Coronary artery (tissue), 2 donors: ENCODE data around the gene ARPC2.

Experiments
- DNase-seq: peaks from one replicate; pipeline ENCODE4 v3.0.0-alpha.2; 2017; ENCODE audit warnings: low spot score
- H3K27ac ChIP-seq, 2 donors: fragments of 200-600 bp; sonication (generic); one replicate each; pipeline ENCODE4 v1.5.1; 2016 to 2019
- H3K4me3 ChIP-seq: fragments of 200-600 bp; sonication (generic); 2 replicates; pipeline ENCODE4 v1.5.1; 2016; ENCODE audit warnings: mild to moderate bottlenecking, moderate library complexity
- TF ChIP-seq, protein P1 (sequence below): fragments of 200-600 bp; sonication (generic); IDR thresholded peaks from one replicate; pipeline ENCODE4 v1.5.1; 2019; ENCODE audit warnings: antibody characterized with exemption

The ARPC2 gene

DNA sequence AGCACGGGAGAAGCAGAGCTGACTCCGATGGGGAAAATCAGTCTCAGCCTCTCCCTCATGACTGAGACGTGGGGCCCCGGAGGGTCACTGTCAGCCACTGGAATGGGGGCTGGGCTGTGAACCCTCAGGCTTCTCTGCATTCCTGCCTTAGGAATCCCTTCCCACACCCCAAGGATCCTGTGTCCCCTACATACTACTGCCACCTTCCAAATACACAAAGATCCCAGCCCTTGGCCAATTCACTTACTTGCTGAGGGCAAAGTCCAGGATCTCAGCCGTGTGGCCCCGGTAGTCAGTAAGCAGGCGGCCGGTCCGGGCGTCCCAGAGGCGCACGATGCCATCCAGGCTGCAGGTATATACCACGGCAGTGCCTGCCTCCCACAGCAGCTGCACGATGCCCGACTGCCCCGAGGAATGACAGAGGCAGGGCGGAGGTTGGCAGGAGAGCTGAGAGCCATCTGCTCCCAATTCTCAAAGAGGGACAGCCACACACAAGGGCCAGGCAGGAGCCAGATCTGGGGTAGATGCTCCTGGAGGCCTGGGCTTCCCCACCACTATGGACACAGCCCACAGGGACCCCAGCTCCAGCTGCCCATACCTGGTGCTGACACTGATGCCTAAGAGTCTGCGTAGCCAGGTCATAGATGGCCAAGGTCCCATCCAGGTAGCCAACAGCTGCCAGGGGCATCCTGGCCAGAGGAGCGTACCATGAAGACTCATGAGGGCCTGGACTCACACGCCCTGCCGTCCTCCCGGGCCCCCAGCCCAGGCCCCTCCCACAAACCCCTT is 48.0 kb downstream of the ARPC2 start:
- Histone ChIP-seq H3K27ac (peak overlapping the region in 1 of 2 donors; percentile 54), H3K4me3 (no peak overlapping the region)
- TF ChIP-seq, protein P1, sequence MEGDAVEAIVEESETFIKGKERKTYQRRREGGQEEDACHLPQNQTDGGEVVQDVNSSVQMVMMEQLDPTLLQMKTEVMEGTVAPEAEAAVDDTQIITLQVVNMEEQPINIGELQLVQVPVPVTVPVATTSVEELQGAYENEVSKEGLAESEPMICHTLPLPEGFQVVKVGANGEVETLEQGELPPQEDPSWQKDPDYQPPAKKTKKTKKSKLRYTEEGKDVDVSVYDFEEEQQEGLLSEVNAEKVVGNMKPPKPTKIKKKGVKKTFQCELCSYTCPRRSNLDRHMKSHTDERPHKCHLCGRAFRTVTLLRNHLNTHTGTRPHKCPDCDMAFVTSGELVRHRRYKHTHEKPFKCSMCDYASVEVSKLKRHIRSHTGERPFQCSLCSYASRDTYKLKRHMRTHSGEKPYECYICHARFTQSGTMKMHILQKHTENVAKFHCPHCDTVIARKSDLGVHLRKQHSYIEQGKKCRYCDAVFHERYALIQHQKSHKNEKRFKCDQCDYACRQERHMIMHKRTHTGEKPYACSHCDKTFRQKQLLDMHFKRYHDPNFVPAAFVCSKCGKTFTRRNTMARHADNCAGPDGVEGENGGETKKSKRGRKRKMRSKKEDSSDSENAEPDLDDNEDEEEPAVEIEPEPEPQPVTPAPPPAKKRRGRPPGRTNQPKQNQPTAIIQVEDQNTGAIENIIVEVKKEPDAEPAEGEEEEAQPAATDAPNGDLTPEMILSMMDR, result no peak
- no peak for DNase-seq

DNA sequence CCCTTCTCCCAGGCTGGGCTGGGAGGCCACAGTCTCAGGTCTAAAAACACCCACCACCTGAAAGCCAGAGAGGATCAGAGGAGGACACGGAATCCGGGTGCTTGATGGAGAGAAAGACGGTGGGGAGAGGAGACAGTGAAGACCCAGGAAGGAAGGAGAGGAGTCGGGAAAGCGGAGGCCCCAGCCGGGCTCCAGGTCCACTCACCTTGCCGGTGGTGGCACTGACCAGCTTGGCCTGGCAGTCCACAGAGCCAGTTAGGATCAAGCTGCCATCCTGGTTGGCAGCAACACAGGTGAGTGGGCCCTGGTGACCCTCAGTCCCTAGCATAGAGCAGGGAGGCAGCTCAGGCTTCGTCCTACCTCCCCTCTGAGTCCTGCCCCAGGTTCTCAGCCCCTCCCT is 48.6 kb downstream of the ARPC2 start:
- no peak overlapping the region for H3K4me3 ChIP-seq
- no peak for DNase-seq
- H3K27ac ChIP-seq, result no peak overlapping the region
- TF ChIP-seq, protein P1, result no peak

DNA sequence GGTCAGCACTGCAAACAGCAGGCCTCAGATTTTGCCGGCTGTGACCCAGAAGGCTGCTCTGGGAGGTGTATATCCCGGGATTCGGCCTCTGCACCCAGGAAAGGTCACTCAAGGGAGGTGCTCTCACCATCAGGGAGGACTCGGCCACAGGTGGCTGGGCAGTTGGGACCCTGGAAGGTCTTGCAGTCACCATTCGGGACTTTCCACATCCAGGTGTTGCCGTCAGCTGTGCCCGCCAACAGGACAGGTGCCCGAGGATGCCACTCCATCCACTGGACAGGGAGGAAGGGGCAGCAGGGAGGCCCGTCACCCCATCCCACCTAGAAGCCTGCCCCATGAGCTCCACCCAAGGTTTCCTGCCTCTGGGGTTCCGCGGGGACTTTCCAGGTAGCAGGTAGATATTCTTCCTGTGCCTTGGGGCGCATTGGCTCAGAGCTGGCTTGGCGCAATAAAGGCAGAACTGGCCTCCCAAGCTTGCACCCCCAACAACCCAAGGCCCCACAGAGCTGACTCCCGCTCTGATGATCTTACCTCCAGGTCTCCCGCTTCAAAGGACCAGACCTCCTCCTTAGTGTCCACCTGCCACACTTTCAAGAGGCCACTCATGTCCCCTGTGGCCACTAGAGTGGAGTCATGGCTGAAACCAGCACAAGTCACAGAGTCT is 49.5 kb downstream of the ARPC2 start:
- no peak for DNase-seq
- Histone ChIP-seq H3K27ac (no peak overlapping the region), H3K4me3 (no peak overlapping the region)
- TF ChIP-seq, protein P1, result no peak

DNA sequence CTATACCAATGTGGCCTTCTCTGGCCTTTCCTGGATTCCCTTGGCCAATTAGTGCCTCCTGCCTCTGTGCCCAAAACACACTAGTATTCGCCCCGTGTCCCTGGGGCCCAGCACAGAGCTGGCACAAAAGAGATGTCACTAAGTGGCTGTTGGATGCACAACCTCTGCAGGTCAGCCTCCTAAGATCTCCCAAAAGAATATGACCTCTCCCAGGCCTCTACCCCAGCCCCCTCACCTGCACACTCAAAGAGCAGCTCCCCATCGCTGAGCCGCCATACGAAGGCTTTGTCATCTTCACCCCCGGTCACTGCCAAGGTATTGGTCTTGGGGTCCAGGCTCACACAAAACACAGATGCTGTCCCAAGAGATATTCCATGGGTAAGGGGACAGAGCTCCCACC is 50.3 kb downstream of the ARPC2 start:
- TF ChIP-seq, protein P1, result no peak
- H3K4me3 ChIP-seq, result no peak overlapping the region
- no peak for DNase-seq
- no peak overlapping the region for H3K27ac ChIP-seq

DNA sequence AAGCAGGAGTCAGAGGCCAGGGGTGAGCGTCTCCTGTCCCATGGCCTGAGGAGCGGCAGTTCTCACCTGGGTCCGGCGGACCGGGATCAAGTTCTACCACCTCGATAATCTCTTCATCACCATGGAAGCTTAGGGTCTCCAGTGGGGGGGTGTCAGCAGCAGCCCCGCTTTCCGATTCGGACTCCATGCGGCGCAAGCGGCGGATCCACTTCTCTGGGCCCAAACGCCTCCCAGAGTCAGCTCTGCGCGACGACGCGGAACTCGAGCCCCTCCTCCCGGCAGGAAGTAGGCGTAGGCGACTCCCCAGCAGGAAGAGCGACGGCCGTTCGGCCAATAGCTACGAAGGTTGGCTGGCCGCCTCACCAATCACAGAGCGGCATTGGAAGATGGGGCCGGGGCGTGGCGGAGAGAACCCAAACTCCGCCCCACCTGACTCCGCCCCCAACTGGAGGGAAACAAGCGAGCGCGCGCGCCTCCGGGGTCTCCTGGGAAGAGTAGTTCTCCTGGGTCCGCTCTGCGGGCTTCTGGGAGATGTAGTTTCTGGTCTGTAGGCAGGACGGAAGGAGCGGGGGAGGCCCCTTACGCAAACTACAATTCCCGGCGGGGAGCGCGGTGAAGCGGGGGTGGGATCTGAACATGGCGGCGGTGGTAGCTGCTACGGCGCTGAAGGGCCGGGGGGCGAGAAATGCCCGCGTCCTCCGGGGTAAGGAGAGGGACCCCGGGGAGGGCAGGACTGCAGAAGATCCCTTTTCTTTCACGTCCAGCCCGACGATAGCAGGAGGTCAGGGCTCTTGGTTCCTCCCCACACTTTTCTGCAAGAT is 53.1 kb downstream of the ARPC2 start, which contains the start of the genes AAMP and PNKD:
AAMP (minus strand) TSS at position 238 of the 821 bp plus-strand sequence; CDS start at position 187, 51 bp downstream.
PNKD (plus strand) TSS at position 620 of the 821 bp plus-strand sequence; CDS start at position 637, 17 bp downstream.
- Histone ChIP-seq H3K27ac (peak within 1 kb of the TSS; percentile 80 to 92), H3K4me3 (peak within 1 kb of the TSS; percentile 93)
- TF ChIP-seq, protein P1, result no peak
- peak; percentile 100 for DNase-seq

- TF ChIP-seq, protein P1, result no peak
- no peak for DNase-seq
- peak overlapping the region; percentile 39 to 82 for H3K27ac ChIP-seq
- H3K4me3 ChIP-seq, result peak overlapping the region; percentile 84
These were observed 53.9 kb downstream of the ARPC2 start for GRCh38 chr2:218270721-218271486.
